Kasumi-1 (cell line): ENCODE measurements around the gene WDR44.
"Not testable (repeated sequence)": the region's sequence is repeated elsewhere in the genome, so short reads cannot be mapped to it uniquely, and the experiment has no call there.

Source experiments
- DNase-seq, 2 experiments: peaks; one replicate each; lab custom pipeline; 2025; lab: John Stamatoyannopoulos, UW

The WDR44 gene

GRCh38 chrX:118356154-118356701 is 10.3 kb downstream of the WDR44 start:
- DNase-seq: no peak

GRCh38 chrX:118360429-118361125 is 14.7 kb downstream of the WDR44 start:
- DNase-seq: no peak

- no peak for DNase-seq
Measured at GRCh38 chrX:118364261-118364660, 18.4 kb downstream of the WDR44 start.

GRCh38 chrX:118367338-118367737 is 21.4 kb downstream of the WDR44 start:
- DNase-seq: no peak

DNA sequence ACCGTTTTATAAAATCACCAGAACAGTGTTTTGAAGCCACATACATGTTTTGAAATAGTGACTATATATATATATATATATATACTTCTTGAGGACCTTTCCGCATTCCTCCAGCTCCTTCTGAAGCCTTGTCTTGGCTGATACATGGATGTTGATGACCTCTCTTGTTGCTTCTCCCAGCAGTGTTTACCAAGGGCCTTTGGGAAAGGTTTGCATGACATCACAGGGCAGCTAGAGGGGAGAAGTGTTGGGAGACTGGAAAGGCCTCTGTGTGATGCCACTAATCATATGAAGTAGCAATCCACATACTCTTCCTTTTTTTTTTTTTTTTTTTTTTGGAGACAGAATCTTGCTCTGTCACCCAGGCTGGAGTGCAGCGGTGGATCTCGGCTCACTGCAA is 22.5 kb downstream of the WDR44 start:
- no peak for DNase-seq

DNA sequence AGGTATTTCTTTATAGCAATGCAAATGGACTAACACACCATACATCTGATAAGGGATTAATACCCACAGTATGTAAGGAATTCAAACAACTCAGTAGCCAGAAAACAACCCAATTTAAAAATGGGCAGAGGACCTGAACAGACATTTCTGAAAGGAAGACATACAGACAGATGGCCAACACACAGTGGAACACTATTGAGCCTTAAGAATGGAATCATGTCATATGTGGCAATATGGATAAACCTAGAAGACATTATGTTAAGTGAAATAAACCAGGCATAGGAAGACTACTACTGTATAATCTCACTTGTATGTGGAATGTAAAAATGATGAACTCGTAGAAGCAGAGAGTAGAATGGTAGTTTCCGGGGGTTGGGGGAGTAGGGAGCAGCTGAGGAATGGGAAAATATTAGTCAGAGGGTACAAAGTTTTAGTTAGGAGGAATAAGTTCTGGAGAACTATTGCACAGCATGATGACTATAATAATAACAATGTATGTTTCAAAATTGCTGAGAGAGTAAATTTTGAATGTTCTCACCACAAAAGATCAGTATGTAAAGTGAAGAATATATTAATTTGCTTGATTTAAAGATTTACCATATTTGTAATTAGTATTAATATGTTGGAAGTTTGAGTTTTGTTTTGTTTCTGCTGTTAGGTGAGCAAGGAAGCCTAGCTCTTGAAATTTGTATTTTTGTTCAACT is 25.2 kb downstream of the WDR44 start:
- no peak for DNase-seq

GRCh38 chrX:118373538-118373937 is 27.6 kb downstream of the WDR44 start:
- DNase-seq: no peak

- no peak for DNase-seq
Measured at GRCh38 chrX:118383120-118383519, 37.2 kb downstream of the WDR44 start.

- no peak for DNase-seq
Measured at GRCh38 chrX:118392716-118393115, 46.8 kb downstream of the WDR44 start.

- no peak for DNase-seq
Measured at GRCh38 chrX:118396113-118396512, 50.2 kb downstream of the WDR44 start.

- DNase-seq: no peak
Measured at GRCh38 chrX:118418811-118419251, 72.9 kb downstream of the WDR44 start.

DNA sequence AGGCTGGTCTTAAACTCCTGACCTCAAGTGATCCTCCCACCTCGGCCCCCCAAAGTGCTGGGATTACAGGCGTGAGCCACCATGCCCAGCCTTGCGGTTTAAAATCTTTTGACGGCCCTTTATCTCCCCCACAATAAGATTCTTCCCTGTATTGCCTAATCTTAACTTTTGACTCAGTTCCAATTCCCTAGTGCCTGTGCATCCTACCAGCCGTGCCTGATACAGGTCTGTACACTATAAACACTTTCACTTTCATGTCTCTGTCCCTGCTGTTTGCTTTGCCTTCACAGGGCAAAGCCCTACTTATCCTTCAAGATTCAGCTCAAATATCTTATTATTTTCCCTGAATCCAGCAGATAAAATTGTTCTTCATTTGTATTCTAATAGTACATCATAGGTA is 74.6 kb downstream of the WDR44 start:
- no peak for DNase-seq

- no peak for DNase-seq
Measured at GRCh38 chrX:118423558-118423957, 77.7 kb downstream of the WDR44 start.

GRCh38 chrX:118432799-118433198 is 86.9 kb downstream of the WDR44 start:
- no peak for DNase-seq

- DNase-seq: no peak
Measured at GRCh38 chrX:118437283-118437682, 91.4 kb downstream of the WDR44 start.

DNA sequence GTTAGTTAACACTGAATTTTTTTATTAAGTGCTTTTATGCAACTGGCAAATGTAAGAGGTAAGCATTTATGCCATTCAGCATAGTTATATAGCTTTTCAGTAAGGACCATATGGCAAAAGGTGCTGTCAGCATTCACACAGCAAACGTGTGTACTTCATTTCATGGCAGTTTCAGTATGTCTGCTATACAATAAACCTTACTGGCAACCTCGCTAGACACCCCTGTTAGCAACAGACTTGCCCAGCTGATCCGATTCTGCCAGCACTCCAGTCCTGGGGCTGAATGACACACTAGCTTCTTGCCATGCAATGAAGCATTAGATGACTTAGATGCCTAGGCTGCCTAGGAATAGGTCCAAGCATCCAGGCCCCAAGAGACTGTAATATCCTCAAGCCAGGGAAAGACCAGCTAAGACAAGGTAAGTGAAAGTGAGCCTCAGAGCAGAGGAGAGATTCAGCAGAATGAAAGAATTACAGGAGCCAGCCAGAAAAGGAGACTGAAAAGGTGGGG is 102.4 kb downstream of the WDR44 start:
- no peak for DNase-seq

DNA sequence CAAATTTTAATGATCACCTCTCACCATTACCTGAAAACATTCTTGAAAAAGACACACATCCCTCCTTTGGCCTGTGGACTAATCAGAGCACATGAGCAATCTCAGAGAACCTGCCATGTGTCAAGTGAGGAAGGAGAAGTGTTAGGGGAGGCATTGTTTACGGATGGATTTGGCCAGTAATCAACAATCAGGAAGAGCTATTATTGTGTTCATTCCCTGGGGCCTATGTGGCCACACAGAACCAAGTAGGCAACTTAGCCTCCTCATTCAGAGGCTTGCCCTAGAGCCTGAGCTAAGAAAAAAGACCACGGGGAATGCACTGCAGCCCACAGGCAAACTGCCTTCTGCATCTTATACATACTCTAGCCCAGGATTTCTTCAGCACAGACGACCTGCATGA is 109.1 kb downstream of the WDR44 start:
- DNase-seq: no peak

GRCh38 chrX:118459494-118459893 is 113.6 kb downstream of the WDR44 start:
- DNase-seq: peak; percentile 49 to 66

GRCh38 chrX:118464501-118464900 is 118.6 kb downstream of the WDR44 start:
- DNase-seq: peak in 1 of 2 experiments; percentile 8

DNA sequence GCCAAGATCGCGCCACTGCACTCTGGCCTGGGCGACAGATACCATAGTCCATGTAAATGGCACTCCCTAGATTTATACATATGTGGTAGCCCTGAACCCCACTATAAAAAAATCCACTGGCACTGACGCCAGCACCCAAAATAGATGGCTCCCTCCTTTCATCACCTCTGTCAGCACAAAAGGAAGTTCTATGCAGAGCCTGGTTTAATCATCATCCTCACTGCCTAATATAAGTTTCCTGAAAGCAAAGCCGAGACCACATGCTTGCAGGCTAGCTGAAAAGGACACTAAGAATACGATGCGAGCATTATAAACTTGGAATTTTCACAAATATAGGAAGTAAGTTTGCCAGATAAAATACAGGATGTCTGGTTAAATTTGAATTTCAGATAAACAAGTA is 122.2 kb downstream of the WDR44 start:
- peak; percentile 39 to 41 for DNase-seq

GRCh38 chrX:118470721-118471347 is 124.9 kb downstream of the WDR44 start:
- DNase-seq: not testable (repeated sequence)

DNA sequence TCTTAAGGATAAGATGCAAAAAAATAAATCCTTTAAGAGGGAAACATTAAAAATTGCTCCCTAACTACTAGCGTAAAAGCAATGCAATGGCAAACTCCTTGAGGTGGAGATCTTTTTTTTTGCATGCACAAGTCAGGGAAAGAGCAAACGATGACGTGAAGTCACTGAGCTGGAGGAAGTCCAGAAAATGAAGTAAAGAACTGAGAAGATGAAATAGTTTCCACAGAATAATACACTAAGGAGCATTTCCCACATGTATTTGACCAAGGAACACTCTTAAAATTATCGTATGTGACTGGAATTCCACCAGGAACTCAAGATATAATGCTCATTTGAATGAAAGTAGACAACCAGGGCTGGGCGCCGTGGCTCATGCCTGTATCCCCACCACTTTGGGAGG is 128.7 kb downstream of the WDR44 start:
- no peak for DNase-seq

- DNase-seq: no peak
Measured at GRCh38 chrX:118475903-118476302, 130.0 kb downstream of the WDR44 start.
